Heart left ventricle (tissue), 16 donors: Measurements from ENCODE around the gene RMDN3. TPM values are rescaled to one million over a fixed set of nuclear protein-coding genes. Genes with fewer than 3 reads are reported as not detected.

Experiments
- ATAC-seq, 4 donors: fragments of 200-7000 bp; cut with Tn5 transposase; one replicate each; pipeline ENCODE4 v1.9.1; 2020 to 2022; ENCODE audit warnings: moderate library complexity in 4 of 4, mild to moderate bottlenecking in 3 of 4, moderate number of reproducible peaks in 1 of 4
- DNase-seq, 5 donors: peaks; one replicate each; pipeline ENCODE4 v3.0.0-alpha.2; 2020
- H3K27ac ChIP-seq, 12 donors: fragments of 200-600 bp; sonication (generic) in 4 of 12; one replicate each; pipeline versions ENCODE4 v1.5.0 to v1.8.0; 2016 to 2022; ENCODE audit warnings: mild to moderate bottlenecking in 2 of 12
- H3K27me3 ChIP-seq, 9 donors: fragments of 200-600 bp; sonication (generic) in 2 of 9; one replicate each; pipeline versions ENCODE4 v1.5.1 to v1.8.0; 2016 to 2022; ENCODE audit warnings: mild to moderate bottlenecking in 3 of 9
- H3K36me3 ChIP-seq, 9 donors: fragments of 200-600 bp; sonication (generic) in 2 of 9; one replicate each; pipeline versions ENCODE4 v1.5.0 to v1.8.0; 2018 to 2022; ENCODE audit warnings: mild to moderate bottlenecking in 2 of 9
- H3K4me1 ChIP-seq, 12 donors: fragments of 200-600 bp; sonication (generic) in 4 of 12; one replicate each; pipeline versions ENCODE4 v1.5.0 to v1.8.0; 2016 to 2022; ENCODE audit warnings: mild to moderate bottlenecking in 3 of 12
- H3K4me3 ChIP-seq, 12 donors: fragments of 200-600 bp; sonication (generic) in 4 of 12; one replicate each; pipeline versions ENCODE4 v1.5.0 to v1.8.0; 2017 to 2022; ENCODE audit warnings: mild to moderate bottlenecking in 9 of 12, moderate library complexity in 4 of 12
- H3K9me3 ChIP-seq, 12 donors: fragments of 200-600 bp; sonication (generic) in 4 of 12; one replicate each; pipeline versions ENCODE4 v1.5.0 to v1.8.0; 2016 to 2022; ENCODE audit warnings: mild to moderate bottlenecking in 1 of 12
- POLR2A ChIP-seq, 2 donors: fragments of 450-650 bp; IDR thresholded peaks; one replicate each; pipeline ENCODE4 v1.6.1; 2017; ENCODE audit warnings: antibody characterized with exemption in 2 of 2, mild to moderate bottlenecking in 2 of 2, moderate library complexity in 2 of 2
- WGBS, 4 donors: extraction: QIAGEN DNeasy Blood & Tissue Kit in 2 of 4; methylation state at CpG; one replicate each; pipeline versions ENCODE4 v1.1.5 to v1.1.7; 2013 to 2018; 5-methylcytosine and 5-hydroxymethylcytosine counted together
- intact Hi-C, 10 donors: fragments of 100-400 bp; cut with DNase I; formaldehyde crosslinking; loops; one replicate each; pipeline versions ENCODE4 v1.11.1 to v1.14.2; 2022
- polyA plus RNA-seq, 2 donors: library from polyadenylated mRNA; stranded (reverse); fragments of 200-250 nt; gene quantifications; one replicate each; pipeline ENCODE4 v1.2.3, GENCODE V29; 2013
- total RNA-seq, 9 donors: library from RNA; depleted of rRNA in 2 of 9; stranded (reverse); fragments of >200 nt in 2 of 9; fragmentation: NEBNext Ultra II Directional in 3 of 9; extraction: Animal tissue kit (Norgen Biotek cat#: 25700) in 3 of 9; gene quantifications; one replicate each; pipeline versions ENCODE4 v1.1.0 to v1.2.4, GENCODE V29; 2016 to 2023
- TF ChIP-seq, protein P1 (sequence below), 12 donors: fragments of 200-600 bp; sonication (generic) in 4 of 12; IDR thresholded peaks; one replicate each; pipeline versions ENCODE4 v1.5.0 to v1.8.0; 2018 to 2022; ENCODE audit warnings: antibody characterized with exemption in 12 of 12, mild to moderate bottlenecking in 5 of 12
- donor health status: ischemic (EF 13 %, LVEDD 7.1; RV severe dilation, severe dysfunction).
- donor health status: healthy with polysubstance abuse.
- donor health status: DM: no; HTN: yes; CAD: no.
- donor health status: DM: no; HTN: no; CAD: no.
- donor health status: ischemic (EF 25% LVEDD 6.9; RV normal size, moderate dysfunction).
- donor health status: ischemic (EF 25% LVEDD 5.7; RV mildly dilated, moderate dysfunction).
- donor health status: healthy.
- donor health status: DM: yes; HTN: yes; CAD: no.
- donor health status: ischemic (EF 35%, LVEDD 5.7; RV mildly dilated, moderate dysfunction).
- donor health status: nonischemic (EF 11% LVEDD 7.7; RV severe dilation, severe dysfunction).
- donor health status: DM: yes; HTN: yes; CAD: no.
- donor health status: PGD.
- donor health status: ischemic (EF 29% LVEDD 5.4; RV normal size, mild dysfunction).
- donor health status: nonischemic (EF 23%, LVEDD 6.1; RV moderate dilation, normal function).

Gene RMDN3
- total and polyA plus RNA-seq, 11 donors = 12.0 to 26.2 (median 18.5) TPM

DNA sequence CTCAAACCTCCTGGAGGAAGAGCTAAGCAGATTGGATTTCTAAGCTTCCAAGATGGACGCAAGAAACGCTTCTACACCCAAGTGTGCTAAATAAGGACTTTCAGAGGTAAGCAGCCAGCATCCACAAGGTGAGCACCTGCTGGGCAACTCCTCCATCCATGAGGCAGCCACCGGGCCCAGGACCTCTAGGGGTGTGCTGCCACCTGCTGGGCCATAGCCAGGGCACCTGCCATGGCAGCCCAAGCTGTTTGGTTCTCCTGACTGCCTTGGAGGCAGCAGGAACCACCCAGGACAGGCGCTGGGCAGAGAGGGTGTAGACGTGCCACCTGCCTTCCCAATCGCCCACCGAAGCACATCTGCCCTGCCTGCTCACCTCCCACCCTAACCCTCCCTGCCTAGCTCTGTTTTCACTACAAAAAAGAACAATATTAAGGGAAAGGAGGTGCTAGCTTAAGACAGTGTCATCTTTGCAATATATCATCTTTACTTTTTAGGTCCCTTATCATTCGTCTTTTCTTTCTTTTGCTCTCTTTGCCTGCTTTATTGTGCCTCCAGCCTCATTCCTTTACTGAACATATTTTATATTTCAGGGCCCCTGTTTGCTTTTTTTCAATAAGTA lies 27.7 kb upstream of the RMDN3 start:
- H3K27ac ChIP-seq = no peak overlapping the region
- H3K36me3 ChIP-seq = peaks cover 0 to 28% (median 23%) of the 10 kb centered on the region in 9 donors
- no peak for TF ChIP-seq POLR2A (IDR thresholded peaks at IDR 0.05)
- TF ChIP-seq, protein P1, sequence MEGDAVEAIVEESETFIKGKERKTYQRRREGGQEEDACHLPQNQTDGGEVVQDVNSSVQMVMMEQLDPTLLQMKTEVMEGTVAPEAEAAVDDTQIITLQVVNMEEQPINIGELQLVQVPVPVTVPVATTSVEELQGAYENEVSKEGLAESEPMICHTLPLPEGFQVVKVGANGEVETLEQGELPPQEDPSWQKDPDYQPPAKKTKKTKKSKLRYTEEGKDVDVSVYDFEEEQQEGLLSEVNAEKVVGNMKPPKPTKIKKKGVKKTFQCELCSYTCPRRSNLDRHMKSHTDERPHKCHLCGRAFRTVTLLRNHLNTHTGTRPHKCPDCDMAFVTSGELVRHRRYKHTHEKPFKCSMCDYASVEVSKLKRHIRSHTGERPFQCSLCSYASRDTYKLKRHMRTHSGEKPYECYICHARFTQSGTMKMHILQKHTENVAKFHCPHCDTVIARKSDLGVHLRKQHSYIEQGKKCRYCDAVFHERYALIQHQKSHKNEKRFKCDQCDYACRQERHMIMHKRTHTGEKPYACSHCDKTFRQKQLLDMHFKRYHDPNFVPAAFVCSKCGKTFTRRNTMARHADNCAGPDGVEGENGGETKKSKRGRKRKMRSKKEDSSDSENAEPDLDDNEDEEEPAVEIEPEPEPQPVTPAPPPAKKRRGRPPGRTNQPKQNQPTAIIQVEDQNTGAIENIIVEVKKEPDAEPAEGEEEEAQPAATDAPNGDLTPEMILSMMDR (IDR thresholded peaks at IDR 0.05) = peak; percentile 16 to 59 (median 48)
- no peaks in the 10 kb centered on the region for H3K9me3 ChIP-seq
- 64 to 89% (median 70%) methylated on average over 7 to 8 of the region's 8 CpGs for WGBS, 4 donors
- DNase-seq = peak in 2 of 5 donors; percentile 43 to 51
- peak in 3 of 4 donors; percentile 68 to 76 (median 75) for ATAC-seq
- intact Hi-C loops = loop anchor here in 2 of 10 donors (2.0 to 5.0 kb wide), 3 partner anchors 104 to 264 kb away; no protein-coding TSS in a partner anchor
- H3K4me3 ChIP-seq = no peak overlapping the region
- peaks cover 0 to 16% (median 9%) of the 10 kb centered on the region in 12 donors for H3K4me1 ChIP-seq
- H3K27me3 ChIP-seq = no peaks in the 10 kb centered on the region

DNA sequence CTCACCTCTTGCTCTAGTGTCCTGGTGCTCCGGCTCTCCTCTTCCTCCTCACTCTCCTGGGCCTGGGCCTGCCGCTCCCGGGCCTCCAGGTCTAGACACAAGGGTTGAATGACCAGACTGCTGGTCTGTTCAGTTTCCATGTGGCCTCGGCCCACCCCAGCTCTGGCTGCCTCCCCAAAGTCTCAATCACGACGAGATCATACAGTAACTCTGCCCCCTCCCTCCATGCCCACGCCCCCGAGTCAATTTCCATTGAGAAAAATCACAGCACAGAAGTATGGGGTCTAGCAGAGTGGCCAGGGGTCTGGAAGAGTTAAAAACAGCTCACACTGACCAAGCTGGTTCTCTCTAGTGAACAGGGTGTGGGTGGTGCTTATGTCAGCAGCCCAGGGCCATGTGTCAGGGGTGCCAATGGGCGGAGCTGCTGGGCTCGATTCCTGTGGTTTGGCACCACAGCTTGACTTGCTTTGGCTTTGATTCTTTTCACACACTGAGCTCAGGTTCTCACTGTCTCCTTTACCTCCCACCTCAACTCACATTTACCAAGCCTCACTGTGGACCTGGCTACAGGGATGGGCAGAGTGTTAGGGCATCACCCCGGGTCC lies 21.6 kb upstream of the RMDN3 start:
- Histone ChIP-seq H3K27me3 (no peaks in the 10 kb centered on the region), H3K27ac (no peak overlapping the region), H3K4me1 (peaks cover 0 to 8% (median 0%) of the 10 kb centered on the region in 12 donors), H3K4me3 (no peak overlapping the region), H3K9me3 (no peaks in the 10 kb centered on the region), H3K36me3 (peaks cover 2 to 86% (median 83%) of the 10 kb centered on the region in 9 donors)
- intact Hi-C loops = no loop called here
- ATAC-seq = peak in 1 of 4 donors; percentile 32
- 83 to 86% (median 86%) methylated on average over 11 of the region's 11 CpGs for WGBS, 4 donors
- no peak for DNase-seq
- TF ChIP-seq POLR2A (IDR thresholded peaks at IDR 0.05) = no peak
- TF ChIP-seq, protein P1 (IDR thresholded peaks at IDR 0.05) = no peak

DNA sequence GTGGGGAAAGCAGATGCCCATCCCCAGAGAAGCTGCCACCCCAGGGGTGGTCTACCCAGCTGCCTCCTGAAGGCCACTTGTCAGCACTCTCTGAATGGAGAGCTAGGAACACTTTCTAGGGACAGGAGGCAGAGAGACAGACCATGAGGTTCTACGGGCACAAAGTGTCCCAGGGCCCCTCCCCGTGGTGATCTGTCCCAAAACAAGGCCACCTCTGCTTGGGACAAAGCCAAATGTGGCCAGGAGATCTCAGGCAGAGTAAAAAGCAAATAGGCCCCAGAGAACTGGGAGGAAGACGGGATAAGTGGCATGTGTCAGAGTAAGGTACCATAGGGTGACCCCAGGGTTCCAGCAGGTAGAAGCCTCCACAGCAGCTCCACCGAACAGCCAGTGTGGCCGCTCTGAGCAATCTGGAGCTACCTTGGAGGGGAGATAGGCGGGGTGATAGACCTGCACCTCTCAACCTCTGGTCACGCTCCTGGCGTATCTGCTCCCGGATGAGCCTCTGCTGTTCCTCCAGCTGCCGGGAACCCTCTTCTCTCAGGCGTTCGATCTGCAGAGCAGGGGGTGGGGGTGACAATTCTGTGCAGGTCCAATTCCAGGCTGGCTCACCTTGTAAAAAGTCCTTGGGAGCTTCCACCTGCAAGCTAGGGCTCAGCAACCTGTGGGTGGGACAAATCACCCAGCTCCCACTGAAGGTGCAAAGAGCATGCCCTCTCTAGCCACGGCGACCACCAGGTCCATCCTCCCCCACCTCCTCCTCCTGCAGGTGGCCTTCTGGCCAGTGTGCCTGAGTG lies 20.9 kb upstream of the RMDN3 start:
- no peak overlapping the region for H3K4me3 ChIP-seq
- no peaks in the 10 kb centered on the region for H3K9me3 ChIP-seq
- peaks cover 0 to 8% (median 0%) of the 10 kb centered on the region in 12 donors for H3K4me1 ChIP-seq
- ATAC-seq (no peak), DNase-seq (no peak)
- 91 to 96% (median 95%) methylated on average over 13 to 14 of the region's 14 CpGs for WGBS, 4 donors
- no peaks in the 10 kb centered on the region for H3K27me3 ChIP-seq
- H3K36me3 ChIP-seq = peaks cover 2 to 93% (median 84%) of the 10 kb centered on the region in 9 donors
- H3K27ac ChIP-seq = no peak overlapping the region
- intact Hi-C loops = no loop called here
- no peak for TF ChIP-seq POLR2A (IDR thresholded peaks at IDR 0.05)
- TF ChIP-seq, protein P1 (IDR thresholded peaks at IDR 0.05) = no peak

DNA sequence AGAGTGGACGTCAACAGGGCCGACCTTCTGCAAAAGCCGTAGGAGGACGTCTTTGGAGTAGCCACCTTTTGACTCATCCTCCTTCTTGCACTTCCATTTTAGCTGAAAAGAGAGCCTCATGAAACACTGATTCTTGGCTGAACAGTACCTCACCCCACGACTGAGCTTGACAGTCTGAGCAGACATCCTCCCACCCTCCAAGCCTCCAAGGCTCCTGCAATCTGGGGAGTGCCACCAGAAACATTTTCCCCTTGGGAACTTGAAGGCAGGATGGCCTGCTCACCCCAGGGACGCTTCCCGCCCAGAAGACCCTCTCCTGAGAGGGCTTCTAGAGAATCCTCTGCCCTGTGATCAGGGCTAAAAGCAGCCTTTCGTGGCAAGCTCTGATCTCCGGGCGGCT lies 20.0 kb upstream of the RMDN3 start:
- Histone ChIP-seq H3K27me3 (no peaks in the 10 kb centered on the region), H3K36me3 (peaks cover 2 to 96% (median 85%) of the 10 kb centered on the region in 9 donors), H3K4me1 (peaks cover 0 to 13% (median 0%) of the 10 kb centered on the region in 12 donors), H3K9me3 (no peaks in the 10 kb centered on the region), H3K27ac (no peak overlapping the region), H3K4me3 (no peak overlapping the region)
- DNase-seq = no peak
- no peak for TF ChIP-seq POLR2A (IDR thresholded peaks at IDR 0.05)
- TF ChIP-seq, protein P1 (IDR thresholded peaks at IDR 0.05) = no peak
- intact Hi-C loops = no loop called here
- 92 to 95% (median 94%) methylated on average over 7 to 10 of the region's 10 CpGs for WGBS, 4 donors
- ATAC-seq = no peak
